ENCODE measurements around the gene DOCK7.
"Not testable (repeated sequence)": the region's sequence is repeated elsewhere in the genome, so short reads cannot be mapped to it uniquely, and the experiment has no call there.

DOCK7 gene

DNA sequence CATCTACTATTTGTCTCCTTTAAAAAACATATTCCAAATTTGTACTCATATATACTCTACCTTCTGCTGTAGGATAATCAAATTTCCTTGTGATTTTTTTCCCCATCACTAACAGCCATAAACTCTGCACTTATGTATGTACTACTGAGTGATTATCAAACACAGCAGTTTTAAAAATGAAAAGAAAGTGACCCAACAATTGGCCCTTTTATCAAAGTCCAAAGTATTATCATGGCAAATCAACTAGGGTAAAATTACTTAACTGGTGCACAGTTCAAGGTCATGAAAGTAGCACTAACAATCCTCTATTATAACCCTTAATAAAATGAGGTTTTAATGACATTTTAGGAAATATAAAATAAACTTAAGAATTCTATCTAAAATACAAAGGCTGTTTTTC is 79.3 kb downstream of the DOCK7 start:
- DNase-seq (ENCODE audit: low read depth, low spot score), result no peak

DNA sequence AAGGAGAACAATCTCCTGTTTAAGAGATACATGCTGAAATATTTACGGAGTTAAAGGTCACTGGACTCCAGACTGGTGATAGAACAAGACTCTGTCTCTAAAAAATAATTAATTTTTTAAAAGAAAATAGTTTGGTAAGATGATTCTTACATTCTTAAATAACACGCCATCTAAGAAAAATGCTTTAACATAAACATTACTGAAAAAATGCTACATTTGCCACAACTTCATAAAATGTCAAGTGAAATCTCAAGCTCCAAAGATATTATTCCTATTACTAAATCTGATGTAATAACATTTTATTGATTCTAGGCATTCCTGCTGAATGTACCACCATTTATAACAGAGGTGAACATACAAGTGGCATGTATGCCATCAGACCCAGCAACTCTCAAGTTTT is 86.7 kb downstream of the DOCK7 start:
- no peak for DNase-seq (ENCODE audit: low read depth, low spot score)

GRCh38 chr1:62599044-62599443 is 89.1 kb downstream of the DOCK7 start:
- no peak for DNase-seq (ENCODE audit: low read depth, low spot score)

- no peak for DNase-seq (ENCODE audit: low read depth, low spot score)
Observed at GRCh38 chr1:62597281-62597680, 90.9 kb downstream of the DOCK7 start, which contains the start of gene ANGPTL3. TSS of gene ANGPTL3 (plus strand) at chr1:62597520. CDS start at chr1:62597567, 47 bp downstream.

- no peak for DNase-seq (ENCODE audit: low read depth, low spot score)
Observed at GRCh38 chr1:62595647-62596046, 92.5 kb downstream of the DOCK7 start.

DNA sequence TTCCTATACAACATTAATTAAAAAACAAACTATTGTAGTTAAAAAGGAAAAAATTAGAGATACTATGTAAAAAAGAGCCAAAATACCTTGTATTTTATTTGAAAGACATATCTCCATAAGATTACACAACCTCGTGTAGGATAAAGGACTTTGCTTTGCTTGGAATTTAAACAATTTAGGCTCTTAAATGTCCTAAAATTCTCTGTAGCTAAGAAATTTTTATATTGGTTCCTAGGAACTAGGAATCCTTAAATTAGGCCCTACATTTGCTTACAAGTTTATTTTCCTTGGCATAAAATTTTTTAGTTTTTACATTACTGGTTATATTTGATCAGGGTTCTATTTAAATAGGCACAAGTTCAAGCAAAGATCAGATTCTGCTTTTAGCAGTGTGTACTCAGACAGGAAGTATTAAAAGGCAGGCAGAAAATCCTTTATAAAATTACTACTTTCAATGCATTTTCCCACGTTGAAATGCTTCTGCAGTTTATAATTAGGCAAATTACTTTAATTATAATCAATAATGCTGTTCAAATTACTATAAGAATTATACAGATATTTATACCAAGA is 94.3 kb downstream of the DOCK7 start:
- DNase-seq (ENCODE audit: low read depth, low spot score), result no peak

GRCh38 chr1:62590970-62591368 is 97.2 kb downstream of the DOCK7 start:
- no peak for DNase-seq (ENCODE audit: low read depth, low spot score)

- no peak for DNase-seq (ENCODE audit: low read depth, low spot score)
Observed at GRCh38 chr1:62590255-62590969, 97.8 kb downstream of the DOCK7 start.

GRCh38 chr1:62589321-62589720 is 98.9 kb downstream of the DOCK7 start:
- no peak for DNase-seq (ENCODE audit: low read depth, low spot score)

DNA sequence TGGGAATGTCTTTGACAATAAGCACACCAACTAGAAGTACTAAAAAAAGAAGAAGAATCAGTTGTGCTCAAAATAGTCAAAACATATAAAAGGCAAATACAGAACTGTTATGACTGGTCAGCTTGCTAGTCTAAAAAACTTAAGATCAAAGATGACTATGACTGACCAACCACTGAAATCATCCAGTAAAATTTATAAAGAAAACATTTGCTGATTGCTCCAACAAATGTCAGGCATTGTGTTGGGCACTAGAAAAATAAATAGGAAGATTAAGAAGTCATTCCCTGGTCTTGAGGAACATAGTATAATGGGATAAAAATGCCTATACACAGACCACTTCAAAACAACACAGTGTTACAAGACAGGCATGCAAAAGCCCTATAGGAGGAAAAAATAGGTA is 100.2 kb downstream of the DOCK7 start:
- no peak for DNase-seq (ENCODE audit: low read depth, low spot score)

DNA sequence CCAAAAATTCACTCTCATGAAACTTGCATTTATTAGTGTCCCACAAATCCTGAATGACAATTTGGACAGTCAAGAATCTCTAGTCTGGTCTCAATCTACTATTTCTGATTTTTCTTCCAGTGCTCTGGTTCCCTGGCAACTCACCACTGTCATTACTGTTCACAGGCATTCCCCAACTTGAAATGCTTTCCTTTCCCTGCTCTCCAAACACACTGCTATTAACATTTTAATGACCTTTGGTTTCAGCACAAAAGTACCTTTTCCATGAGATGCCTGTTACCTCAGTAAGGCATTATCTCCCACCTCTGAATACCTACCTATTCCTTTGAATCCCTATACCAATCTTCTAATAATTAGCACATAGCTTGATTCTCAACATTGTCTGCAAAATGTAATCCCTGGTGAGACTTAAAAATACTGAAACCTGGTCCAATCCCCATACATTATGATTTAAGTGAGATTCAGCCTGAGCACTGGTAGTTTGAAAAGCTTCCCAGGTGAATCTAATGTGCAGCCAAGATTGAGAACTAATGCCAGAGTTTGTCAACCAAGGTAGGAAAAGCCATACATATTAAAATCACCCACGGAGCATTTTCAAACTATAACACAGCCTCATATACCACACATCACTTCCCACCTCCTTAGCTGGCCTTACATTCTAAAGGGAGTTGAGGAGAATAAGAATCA is 102.6 kb downstream of the DOCK7 start:
- no peak for DNase-seq (ENCODE audit: low read depth, low spot score)

GRCh38 chr1:62573675-62574074 is 114.5 kb downstream of the DOCK7 start:
- no peak for DNase-seq (ENCODE audit: low read depth, low spot score)

DNA sequence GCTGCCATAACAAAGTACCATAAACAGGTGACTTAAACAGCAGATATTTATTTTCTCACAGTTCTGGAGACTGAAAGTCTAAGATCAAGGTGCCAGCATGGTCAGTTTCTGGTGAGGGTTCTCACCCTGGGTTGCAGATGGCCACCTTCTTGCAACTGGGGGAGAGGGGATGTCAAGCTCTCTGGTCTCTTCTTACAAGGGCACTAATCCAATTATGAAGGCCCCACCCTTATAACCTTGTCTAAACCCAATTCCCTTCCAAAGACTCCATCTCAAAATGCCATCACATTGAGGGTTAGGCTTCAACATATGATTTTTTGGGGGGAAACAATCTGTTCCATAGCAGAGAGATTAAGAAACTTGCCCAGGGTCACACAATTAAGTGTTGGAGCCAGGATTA is 115.7 kb downstream of the DOCK7 start:
- no peak for DNase-seq (ENCODE audit: low read depth, low spot score)

DNA sequence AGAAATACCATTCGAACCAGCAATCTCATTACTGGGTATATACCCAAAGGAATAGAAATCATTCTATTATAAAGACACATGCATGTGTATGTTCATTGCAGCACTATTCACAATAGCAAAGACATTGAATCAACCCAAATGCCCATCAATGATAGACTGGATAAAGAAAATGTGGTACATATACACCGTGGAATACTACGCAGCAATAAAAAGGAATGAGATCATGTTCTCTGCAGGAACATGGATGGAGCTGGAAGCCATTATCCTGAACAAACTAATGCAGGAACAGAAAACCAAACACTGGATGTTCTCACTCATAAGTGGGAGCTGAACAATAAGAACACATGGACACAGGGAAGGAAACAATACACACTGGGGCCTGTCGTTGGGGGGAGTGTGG is 116.7 kb downstream of the DOCK7 start:
- not testable (repeated sequence) for DNase-seq (ENCODE audit: low read depth, low spot score)

- not testable (repeated sequence) for DNase-seq (ENCODE audit: low read depth, low spot score)
Observed at GRCh38 chr1:62567926-62568325, 120.3 kb downstream of the DOCK7 start.

- DNase-seq (ENCODE audit: low read depth, low spot score), result not testable (repeated sequence)
Observed at GRCh38 chr1:62567182-62567581, 121.0 kb downstream of the DOCK7 start.

DNA sequence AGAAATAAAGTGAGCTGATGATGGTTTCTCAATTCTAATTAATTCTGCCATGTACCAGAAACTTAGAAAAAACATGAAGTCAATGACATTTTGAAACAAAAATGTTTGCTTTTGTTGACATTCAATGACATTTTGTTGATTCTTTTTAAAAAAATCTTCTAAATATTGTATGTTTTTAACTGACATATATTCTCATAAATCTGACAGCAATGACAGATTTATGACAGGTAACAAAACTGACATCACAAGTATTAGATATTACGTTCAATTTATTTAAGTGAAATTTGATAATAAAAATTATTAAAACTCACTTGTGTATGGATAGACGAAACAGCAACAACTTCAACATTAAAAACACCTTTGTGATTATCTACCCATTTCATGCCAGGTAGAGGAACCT is 126.9 kb downstream of the DOCK7 start:
- DNase-seq (ENCODE audit: low read depth, low spot score), result no peak

DNA sequence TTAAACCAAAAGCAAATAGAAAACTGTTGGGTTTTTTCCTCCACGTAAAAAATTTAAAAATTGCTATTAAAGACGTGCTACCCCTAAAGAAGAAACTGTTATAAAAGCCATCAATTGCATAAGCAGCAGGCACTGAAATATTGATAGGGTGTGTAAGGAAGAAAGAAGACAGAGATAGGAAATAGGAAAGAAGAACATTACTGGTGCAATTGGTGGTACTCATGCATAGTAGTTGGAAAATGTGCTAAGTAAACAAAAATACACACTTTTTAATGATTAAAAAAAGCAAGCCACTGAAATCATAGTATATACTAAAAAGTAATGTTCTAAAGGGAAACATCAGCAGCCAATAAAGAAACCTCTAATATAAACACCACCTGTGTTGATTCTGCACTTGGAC is 143.6 kb downstream of the DOCK7 start:
- no peak for DNase-seq (ENCODE audit: low read depth, low spot score)

GRCh38 chr1:62541048-62541447 is 147.1 kb downstream of the DOCK7 start:
- DNase-seq (ENCODE audit: low read depth, low spot score), result no peak

DNA sequence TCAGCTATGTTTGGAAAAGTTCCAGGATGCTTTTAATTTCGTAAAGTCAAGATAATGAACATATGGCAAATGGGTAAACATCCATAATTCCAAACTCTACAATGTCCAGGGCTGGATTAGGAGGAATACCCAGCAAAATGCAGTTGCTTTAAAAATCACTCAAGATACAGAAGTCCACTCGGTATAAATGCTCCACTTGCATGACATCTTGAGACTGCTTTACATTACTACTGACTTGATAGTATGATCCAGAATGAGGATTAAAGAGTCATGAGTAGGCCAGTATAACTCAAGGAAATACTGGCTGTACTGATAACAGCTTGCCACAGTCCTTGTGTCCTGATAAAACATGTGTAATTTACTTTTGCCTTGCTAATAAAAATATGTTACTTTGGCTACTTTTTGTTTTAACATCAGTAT is 149.1 kb downstream of the DOCK7 start:
- DNase-seq (ENCODE audit: low read depth, low spot score), result no peak

- no peak for DNase-seq (ENCODE audit: low read depth, low spot score)
Observed at GRCh38 chr1:62536865-62537264, 151.3 kb downstream of the DOCK7 start.

DNA sequence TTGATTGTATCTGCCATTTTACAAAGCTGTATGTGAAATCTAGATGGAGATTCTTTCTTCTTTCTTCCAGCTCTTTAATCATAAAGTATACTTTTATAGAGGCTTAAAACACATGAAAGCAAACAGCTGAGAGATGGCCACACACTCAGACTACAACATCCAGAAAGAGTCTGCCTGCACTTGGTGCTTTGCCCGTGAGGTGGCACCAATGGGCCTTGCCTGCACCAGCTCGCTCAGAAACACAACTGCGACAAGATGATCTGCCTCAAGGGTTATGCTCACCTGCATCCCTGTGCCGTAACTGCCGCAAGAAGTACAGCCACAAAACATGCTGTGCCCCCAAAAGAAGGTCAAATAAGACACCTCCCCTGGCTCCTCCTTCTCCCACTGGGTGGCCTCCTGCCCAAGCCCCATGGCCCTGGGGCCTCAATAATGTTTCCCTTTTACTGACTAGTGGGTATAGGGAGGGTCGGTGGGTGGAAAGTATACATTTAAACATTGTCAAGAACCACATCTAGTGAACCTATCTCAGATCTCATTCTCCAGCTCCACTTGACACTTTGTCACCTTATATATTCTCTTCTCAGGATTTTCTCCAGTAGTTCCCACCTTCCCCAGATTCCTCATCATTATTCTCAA is 157.6 kb downstream of the DOCK7 start:
- peak; percentile 13 for DNase-seq (ENCODE audit: low read depth, low spot score)
